GM12878 (cell line): Measurements from ENCODE around the gene MLF1. TPM values are rescaled to one million over a fixed set of nuclear protein-coding genes. Genes with fewer than 3 reads are reported as not detected.

Experiments used
- ATAC-seq: fragments of 200-7000 bp; cut with Tn5 transposase; 3 replicates; pipeline ENCODE4 v1.9.1; 2020; ENCODE audit warnings: mild to moderate bottlenecking, moderate library complexity
- BruUV-seq: library from RNA; stranded (reverse); fragments of 400-500 nt; replicated peaks from 2 replicates; lab custom pipeline; 2021; lab: Mats Ljungman, UMichigan
- CTCF ChIA-PET: fragments of 300-600 bp; sonication (Branson Sonifier 250); formaldehyde crosslinking; extraction: SDS; loops from one replicate; lab custom pipeline; 2021; ENCODE audit warnings: inconsistent platforms; lab: Yijun Ruan, JAX
- POLR2A ChIA-PET: fragments of 350-600 bp; formaldehyde crosslinking; extraction: SDS; loops from one replicate; lab custom pipeline; 2021; ENCODE audit warnings: inconsistent platforms; lab: Charles Lee
- RAD21 ChIA-PET: fragments of 300-600 bp; sonication (Branson Sonifier 250); formaldehyde crosslinking; loops from one replicate; lab custom pipeline; 2023; ENCODE audit warnings: antibody characterized with exemption; ENCODE audit not compliant: unreplicated experiment; lab: Charles Lee
- SMC1A ChIA-PET: fragments of 300-600 bp; sonication (Branson Sonifier 250); formaldehyde crosslinking; loops from one replicate; lab custom pipeline; 2023; ENCODE audit not compliant: unreplicated experiment, uncharacterized antibody; lab: Charles Lee
- DNase-seq: peaks from one replicate; pipeline ENCODE4 v3.0.0-alpha.2; 2011; ENCODE audit warnings: low read depth, low spot score
- FAIRE-seq: peaks from 3 replicates; lab custom pipeline; 2011; peaks lifted over from hg19 to GRCh38; lab: Jason Lieb, UNC
- H2AFZ ChIP-seq: 2 replicates; pipeline ENCODE4 v1.6.0; 2011; ENCODE audit warnings: low read depth, low read length, control low read depth; ENCODE audit not compliant: control insufficient read depth
- H3K27ac ChIP-seq: 2 replicates; pipeline ENCODE4 v1.5.1; 2011; ENCODE audit warnings: control low read depth; ENCODE audit not compliant: control insufficient read depth, insufficient read depth
- H3K27me3 ChIP-seq, 2 experiments: replicated peaks in 1 of 2; 2 replicates each; pipeline versions ENCODE4 v1.6.0 to v1.6.1; 2011; ENCODE audit warnings: low read length in 1 of 2; ENCODE audit not compliant: control insufficient read depth in 2 of 2, insufficient read depth in 2 of 2
- H3K36me3 ChIP-seq, 2 experiments: 2 replicates each; pipeline ENCODE4 v1.5.1; 2011; ENCODE audit warnings: low read length in 1 of 2; ENCODE audit not compliant: control insufficient read depth in 2 of 2, insufficient read depth in 2 of 2
- H3K4me1 ChIP-seq: 2 replicates; pipeline ENCODE4 v1.6.1; 2011; ENCODE audit warnings: mild to moderate bottlenecking, low read length, moderate library complexity, mixed read lengths; ENCODE audit not compliant: control insufficient read depth, insufficient read depth
- H3K4me2 ChIP-seq: 2 replicates; pipeline ENCODE4 v1.6.0; 2011; ENCODE audit warnings: control low read depth; ENCODE audit not compliant: control insufficient read depth, insufficient read depth
- H3K4me3 ChIP-seq: fragments of 200-600 bp; sonication (generic); 2 replicates; pipeline ENCODE4 v1.5.1; 2016
- H3K79me2 ChIP-seq: 2 replicates; pipeline ENCODE4 v1.6.0; 2011; ENCODE audit warnings: low read length; ENCODE audit not compliant: control insufficient read depth, insufficient read depth
- H3K9ac ChIP-seq: 2 replicates; pipeline ENCODE4 v1.8.0; 2011; ENCODE audit warnings: low read length, control low read depth, mixed read lengths; ENCODE audit not compliant: control insufficient read depth, insufficient read depth
- H3K9me3 ChIP-seq: replicated peaks from 3 replicates; pipeline ENCODE4 v1.5.1; 2011; ENCODE audit warnings: mild to moderate bottlenecking, low read length; ENCODE audit not compliant: control insufficient read depth, insufficient read depth
- H4K20me1 ChIP-seq: 2 replicates; pipeline ENCODE4 v1.6.0; 2011; ENCODE audit not compliant: control insufficient read depth, insufficient read depth
- E2F4 ChIP-seq: IDR thresholded peaks from 2 replicates; pipeline ENCODE4 v1.6.1; 2012; ENCODE audit warnings: low read depth, low read length, improper control_type of control experiment
- EP300 ChIP-seq, 2 experiments: fragments of 150-350 bp in 1 of 2; IDR thresholded peaks; 2 replicates each; pipeline ENCODE4 v1.6.1; 2011 to 2012; ENCODE audit warnings: low read depth in 2 of 2, low read length in 2 of 2, borderline replicate concordance in 1 of 2, improper control_type of control experiment in 1 of 2, inconsistent platforms in 1 of 2; ENCODE audit not compliant: control insufficient read depth in 1 of 2
- FOXK2 ChIP-seq: fragments of 450-650 bp; IDR thresholded peaks from 2 replicates; pipeline ENCODE4 v1.6.1; 2017; ENCODE audit warnings: mild to moderate bottlenecking, moderate library complexity
- GATAD2B ChIP-seq: fragments of 450-650 bp; conservative IDR thresholded peaks from 2 replicates; pipeline ENCODE4 v1.6.1; 2017; ENCODE audit warnings: low read depth, mild to moderate bottlenecking, moderate library complexity
- MYC ChIP-seq: IDR thresholded peaks from 2 replicates; pipeline ENCODE4 v1.6.1; 2011; ENCODE audit warnings: mild to moderate bottlenecking, low read length, moderate library complexity, inconsistent platforms; ENCODE audit not compliant: insufficient read depth, insufficient replicate concordance, insufficient read length, severe bottlenecking
- RFX5 ChIP-seq: IDR thresholded peaks from 2 replicates; pipeline ENCODE4 v1.6.1; 2011; ENCODE audit warnings: low read depth, low read length, improper control_type of control experiment
- SMAD1 ChIP-seq: fragments of 450-650 bp; IDR thresholded peaks from 2 replicates; pipeline ENCODE4 v1.6.1; 2018; ENCODE audit warnings: mild to moderate bottlenecking, low read depth; ENCODE audit not compliant: partially characterized antibody
- SP1 ChIP-seq: IDR thresholded peaks from one replicate; pipeline ENCODE4 v1.6.1; 2011; ENCODE audit warnings: low read depth, low read length
- ZNF24 ChIP-seq: fragments of 450-650 bp; IDR thresholded peaks from 2 replicates; pipeline ENCODE4 v1.6.1; 2017; ENCODE audit warnings: antibody characterized with exemption, mild to moderate bottlenecking
- in situ Hi-C: fragments of 300-500 bp; cut with MboI; formaldehyde crosslinking; loops from 9 replicates; pipeline ENCODE4 v1.14.3; 2018; ENCODE audit warnings: mixed read lengths
- intact Hi-C: fragments of 100-400 bp; cut with micrococcal nuclease; formaldehyde crosslinking; loops from one replicate; pipeline ENCODE4 v1.14.2; 2022; ENCODE audit not compliant: unreplicated experiment
- polyA plus RNA-seq, 11 experiments: library from polyadenylated mRNA; depleted of rRNA in 4 of 11; unstranded in 6 of 11; stranded (reverse) in 5 of 11; fragments of >200 nt; fragmentation: Nextera tagmentation in 4 of 11; fragmentation: Illumina TruSeq in 1 of 11; extraction: Ambion mirVana in 4 of 11; extraction: Trizol in 1 of 11; gene quantifications; 1 replicate in 1 of 11; 2 replicates in 10 of 11; pipeline versions ENCODE4 v1.2.1 to v1.2.3, GENCODE V29; 2011 to 2016; ENCODE audit warnings: inconsistent platforms in 2 of 11, missing spikeins in 2 of 11, low read depth in 1 of 11
- total RNA-seq, 4 experiments: library from RNA; depleted of rRNA in 3 of 4; stranded (reverse); fragments of >200 nt in 3 of 4; fragmentation: Illumina TruSeq in 1 of 4; extraction: Trizol in 1 of 4; gene quantifications; 2 replicates each; pipeline versions ENCODE4 v1.2.1 to v1.2.3, GENCODE V29; 2013 to 2021
- TF ChIP-seq, protein P1 (sequence below): IDR thresholded peaks from 2 replicates; pipeline ENCODE4 v1.6.1; 2012; ENCODE audit warnings: low read depth, low read length, improper control_type of control experiment

Gene MLF1
- total and polyA plus RNA-seq, 10 of the 15 experiments (the other 5 are each of a cell fraction or from before 2014, with no cell fraction given), result 0.19 to 0.69 (median 0.40) TPM; not detected in 2

DNA sequence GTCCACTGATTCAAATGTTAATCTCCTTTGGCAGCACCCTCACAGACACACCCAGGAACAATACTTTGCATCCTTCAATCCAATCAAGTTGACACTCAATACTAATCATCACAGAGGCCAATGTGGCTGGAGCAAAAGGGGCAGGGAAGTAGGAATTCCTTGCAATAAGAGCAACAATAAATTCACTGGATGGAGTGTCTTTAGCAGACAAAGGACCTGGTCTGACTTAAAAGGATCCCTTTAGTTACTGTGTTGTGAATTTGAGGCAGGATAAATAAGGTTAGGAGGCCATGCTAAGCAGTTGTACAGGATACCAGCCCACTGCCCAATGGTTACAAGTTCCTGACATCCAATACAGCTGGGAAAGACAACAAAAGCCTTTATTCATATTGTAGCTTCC lies 61.0 kb downstream of the MLF1 start:
- POLR2A ChIA-PET, result no interaction called here
- no TSS peak for BruUV-seq

More for the DNA sequence above, 61.0 kb downstream of the MLF1 start:
- FAIRE-seq, result no peak
- ChIA-PET SMC1A (interaction anchor here (0.6 to 0.7 kb wide), 2 partner anchors 15 to 83 kb away, joined by 3 to 4 read pairs; no protein-coding TSS in a partner anchor), CTCF (interaction anchor here (0.8 kb wide), 1 partner anchor 13 kb away, joined by 4 read pairs; no protein-coding TSS in a partner anchor), RAD21 (no interaction called here)
- no peak for ATAC-seq
- Histone ChIP-seq H2AFZ (no peak overlapping the region), H3K27ac (no peak overlapping the region), H3K36me3 (no peaks in the 10 kb centered on the region), H3K27me3 (peaks cover 0 to 1% of the 10 kb centered on the region in 2 experiments; a peak in 1 of 4 replicates), H3K9ac (no peak overlapping the region), H3K4me2 (no peak overlapping the region), H3K9me3 (no peaks in the 10 kb centered on the region), H4K20me1 (no peaks in the 10 kb centered on the region), H3K79me2 (no peaks in the 10 kb centered on the region), H3K4me3 (no peak overlapping the region), H3K4me1 (no peaks in the 10 kb centered on the region)
- no peak for TF ChIP-seq RFX5
- TF ChIP-seq SMAD1, result no peak
- TF ChIP-seq SP1, result no peak
- no peak for TF ChIP-seq FOXK2
- no peak for TF ChIP-seq MYC
- TF ChIP-seq, protein P1, sequence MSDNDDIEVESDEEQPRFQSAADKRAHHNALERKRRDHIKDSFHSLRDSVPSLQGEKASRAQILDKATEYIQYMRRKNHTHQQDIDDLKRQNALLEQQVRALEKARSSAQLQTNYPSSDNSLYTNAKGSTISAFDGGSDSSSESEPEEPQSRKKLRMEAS, result no peak
- no peak for TF ChIP-seq E2F4
- no peak for TF ChIP-seq EP300 (IDR thresholded peaks at IDR 0.05; ENCODE audit: borderline replicate concordance in 1 of 2, control insufficient read depth in 1 of 2, low read depth in 2 of 2, low read length in 2 of 2)
- no peak for TF ChIP-seq ZNF24
- TF ChIP-seq GATAD2B, result no peak
- in situ Hi-C loops, result no loop called here
- no peak for DNase-seq
- intact Hi-C loops, result no loop called here
